ENCODE measurements around the gene ICAM5. TPM values are rescaled to one million over a fixed set of nuclear protein-coding genes. Genes with fewer than 3 reads are reported as not detected.

ICAM5 gene
- total and polyA plus RNA-seq, 9 of the 15 experiments (the other 6 are each of a cell fraction or from before 2014, with no cell fraction given), result 0.10 to 114 (median 13.7) TPM

DNA sequence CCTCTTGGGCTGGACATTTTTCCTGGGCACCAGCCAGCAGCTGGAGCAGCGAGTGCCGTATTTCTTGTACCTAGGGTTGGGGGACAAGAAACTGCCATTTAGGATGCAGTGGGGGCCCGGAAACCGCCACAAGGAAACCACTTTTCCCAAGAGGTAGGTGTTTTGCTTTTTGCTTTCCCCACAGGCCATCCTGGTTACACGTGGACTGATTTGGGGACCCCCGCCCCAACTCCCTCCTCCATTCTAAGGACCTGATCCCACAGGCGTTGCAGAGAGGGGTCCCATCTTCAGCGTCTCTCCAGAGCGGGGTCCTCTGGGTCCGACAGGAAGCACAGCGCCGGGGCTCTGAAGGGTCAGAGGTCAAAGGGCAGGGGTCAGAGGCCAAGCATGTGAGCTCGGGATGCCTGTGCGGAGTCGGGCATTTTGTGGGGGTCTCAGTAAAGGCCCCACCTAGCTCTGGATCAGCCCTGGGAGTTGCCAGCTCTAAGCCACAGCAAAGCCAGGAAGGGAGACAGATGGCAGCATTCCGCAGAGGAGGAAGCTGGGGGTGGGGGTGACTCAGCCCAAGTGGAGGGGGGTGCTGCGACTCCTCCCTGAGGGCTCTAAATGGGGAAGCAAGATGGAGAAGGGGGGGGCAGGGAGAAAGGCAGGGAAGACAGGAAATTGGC is 15.5 kb downstream of the ICAM5 start (continued):
- no peak for TF ChIP-seq EP400 (IDR thresholded peaks at IDR 0.05)
- TF ChIP-seq SRF (CRISPR knock-in tag; IDR thresholded peaks at IDR 0.05), result no peak
- no peak for TF ChIP-seq MED1 (CRISPR knock-in tag; IDR thresholded peaks at IDR 0.05; ENCODE audit: borderline replicate concordance)
- no peak for TF ChIP-seq HDAC8 (tag; IDR thresholded peaks at IDR 0.05)
- TF ChIP-seq DACH1 (IDR thresholded peaks at IDR 0.05; ENCODE audit: partially characterized antibody), result peak; percentile 20
- TF ChIP-seq RBM14 (IDR thresholded peaks at IDR 0.05; ENCODE audit: borderline replicate concordance, insufficient read depth, low read depth, low read length), result no peak
- no peak for TF ChIP-seq TEAD2 (tag; IDR thresholded peaks at IDR 0.05)
- TF ChIP-seq KLF10 (CRISPR knock-in tag; IDR thresholded peaks at IDR 0.05), result no peak
- TF ChIP-seq, protein P1, sequence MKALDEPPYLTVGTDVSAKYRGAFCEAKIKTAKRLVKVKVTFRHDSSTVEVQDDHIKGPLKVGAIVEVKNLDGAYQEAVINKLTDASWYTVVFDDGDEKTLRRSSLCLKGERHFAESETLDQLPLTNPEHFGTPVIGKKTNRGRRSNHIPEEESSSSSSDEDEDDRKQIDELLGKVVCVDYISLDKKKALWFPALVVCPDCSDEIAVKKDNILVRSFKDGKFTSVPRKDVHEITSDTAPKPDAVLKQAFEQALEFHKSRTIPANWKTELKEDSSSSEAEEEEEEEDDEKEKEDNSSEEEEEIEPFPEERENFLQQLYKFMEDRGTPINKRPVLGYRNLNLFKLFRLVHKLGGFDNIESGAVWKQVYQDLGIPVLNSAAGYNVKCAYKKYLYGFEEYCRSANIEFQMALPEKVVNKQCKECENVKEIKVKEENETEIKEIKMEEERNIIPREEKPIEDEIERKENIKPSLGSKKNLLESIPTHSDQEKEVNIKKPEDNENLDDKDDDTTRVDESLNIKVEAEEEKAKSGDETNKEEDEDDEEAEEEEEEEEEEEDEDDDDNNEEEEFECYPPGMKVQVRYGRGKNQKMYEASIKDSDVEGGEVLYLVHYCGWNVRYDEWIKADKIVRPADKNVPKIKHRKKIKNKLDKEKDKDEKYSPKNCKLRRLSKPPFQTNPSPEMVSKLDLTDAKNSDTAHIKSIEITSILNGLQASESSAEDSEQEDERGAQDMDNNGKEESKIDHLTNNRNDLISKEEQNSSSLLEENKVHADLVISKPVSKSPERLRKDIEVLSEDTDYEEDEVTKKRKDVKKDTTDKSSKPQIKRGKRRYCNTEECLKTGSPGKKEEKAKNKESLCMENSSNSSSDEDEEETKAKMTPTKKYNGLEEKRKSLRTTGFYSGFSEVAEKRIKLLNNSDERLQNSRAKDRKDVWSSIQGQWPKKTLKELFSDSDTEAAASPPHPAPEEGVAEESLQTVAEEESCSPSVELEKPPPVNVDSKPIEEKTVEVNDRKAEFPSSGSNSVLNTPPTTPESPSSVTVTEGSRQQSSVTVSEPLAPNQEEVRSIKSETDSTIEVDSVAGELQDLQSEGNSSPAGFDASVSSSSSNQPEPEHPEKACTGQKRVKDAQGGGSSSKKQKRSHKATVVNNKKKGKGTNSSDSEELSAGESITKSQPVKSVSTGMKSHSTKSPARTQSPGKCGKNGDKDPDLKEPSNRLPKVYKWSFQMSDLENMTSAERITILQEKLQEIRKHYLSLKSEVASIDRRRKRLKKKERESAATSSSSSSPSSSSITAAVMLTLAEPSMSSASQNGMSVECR (CRISPR knock-in tag; IDR thresholded peaks at IDR 0.05), result 0 out of 2 replicates have a peak, but pooled peaks have one; percentile 22
- no peak for TF ChIP-seq TCFL5 (CRISPR knock-in tag; conservative IDR thresholded peaks at IDR 0.05)
- no peak for TF ChIP-seq XRCC3 (IDR thresholded peaks at IDR 0.05)
- TF ChIP-seq TEAD1 (CRISPR knock-in tag; IDR thresholded peaks at IDR 0.05), result no peak
- TF ChIP-seq GABPB1 (CRISPR knock-in tag; IDR thresholded peaks at IDR 0.05), result peak; percentile 41; the same call in 1 of the 2 replicates
- peak; percentile 38; the same call in 1 of the 2 replicates for TF ChIP-seq DMBX1 (CRISPR knock-in tag; IDR thresholded peaks at IDR 0.05; ENCODE audit: borderline replicate concordance)
- no peak for TF ChIP-seq CREB3 (tag; conservative IDR thresholded peaks at IDR 0.05; ENCODE audit: low read depth)
- TF ChIP-seq SMC3 (conservative IDR thresholded peaks at IDR 0.05; ENCODE audit: insufficient read depth, low read depth, low read length), result no peak
- no peak for TF ChIP-seq KLF1 (tag; IDR thresholded peaks at IDR 0.05)
- TF ChIP-seq PHF20 (IDR thresholded peaks at IDR 0.05; ENCODE audit: partially characterized antibody), result no peak
- TF ChIP-seq, protein P2, sequence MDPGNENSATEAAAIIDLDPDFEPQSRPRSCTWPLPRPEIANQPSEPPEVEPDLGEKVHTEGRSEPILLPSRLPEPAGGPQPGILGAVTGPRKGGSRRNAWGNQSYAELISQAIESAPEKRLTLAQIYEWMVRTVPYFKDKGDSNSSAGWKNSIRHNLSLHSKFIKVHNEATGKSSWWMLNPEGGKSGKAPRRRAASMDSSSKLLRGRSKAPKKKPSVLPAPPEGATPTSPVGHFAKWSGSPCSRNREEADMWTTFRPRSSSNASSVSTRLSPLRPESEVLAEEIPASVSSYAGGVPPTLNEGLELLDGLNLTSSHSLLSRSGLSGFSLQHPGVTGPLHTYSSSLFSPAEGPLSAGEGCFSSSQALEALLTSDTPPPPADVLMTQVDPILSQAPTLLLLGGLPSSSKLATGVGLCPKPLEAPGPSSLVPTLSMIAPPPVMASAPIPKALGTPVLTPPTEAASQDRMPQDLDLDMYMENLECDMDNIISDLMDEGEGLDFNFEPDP (CRISPR knock-in tag; IDR thresholded peaks at IDR 0.05), result no peak
- TF ChIP-seq ZNF175 (CRISPR knock-in tag; IDR thresholded peaks at IDR 0.05; ENCODE audit: low read depth), result no peak
- TF ChIP-seq NFXL1 (CRISPR knock-in tag; IDR thresholded peaks at IDR 0.05), result no peak
- no peak for TF ChIP-seq PHF8 (IDR thresholded peaks at IDR 0.05; ENCODE audit: borderline replicate concordance, low read length)

All from K562 (cell line).